Nephron (organoid): ENCODE results near the gene LAMA4.

Experiments used
- H3K27ac Mint-ChIP-seq, 3 experiments: 2 replicates each; pipeline ENCODE4 v1.8.0; 2020; ENCODE audit warnings: mixed read lengths in 3 of 3, mild to moderate bottlenecking in 2 of 3, moderate library complexity in 1 of 3
- H3K27me3 Mint-ChIP-seq: 2 replicates; pipeline ENCODE4 v1.8.0; 2021; ENCODE audit warnings: low read depth, mild to moderate bottlenecking, moderate library complexity, mixed read lengths
- H3K36me3 Mint-ChIP-seq: 2 replicates; pipeline ENCODE4 v1.8.0; 2020; ENCODE audit warnings: low read depth, mixed read lengths
- H3K4me1 Mint-ChIP-seq: 2 replicates; pipeline ENCODE4 v1.8.0; 2020; ENCODE audit warnings: mixed read lengths
- H3K4me3 Mint-ChIP-seq, 3 experiments: 2 replicates each; pipeline ENCODE4 v1.8.0; 2020; ENCODE audit warnings: mild to moderate bottlenecking in 3 of 3, mixed read lengths in 3 of 3, moderate library complexity in 2 of 3
- H3K9me3 Mint-ChIP-seq: 2 replicates; pipeline ENCODE4 v1.8.0; 2020; ENCODE audit warnings: mixed read lengths
- CTCF ChIP-seq, 3 experiments: fragments of 200-600 bp; sonication (generic); IDR thresholded peaks; one replicate each; pipeline ENCODE4 v1.5.0; 2021; ENCODE audit warnings: antibody characterized with exemption in 3 of 3; ENCODE audit not compliant: unreplicated experiment in 3 of 3

Gene LAMA4

GRCh38 chr6:112253841-112254816 lies at the start of gene LAMA4:
LAMA4 (minus strand) TSS chr6:112254567; CDS start chr6:112254150, 417 bp downstream.
- H3K36me3 Mint-ChIP-seq = peaks cover 17% of the 10 kb centered on the region
- peaks cover 55% of the 10 kb centered on the region for H3K4me1 Mint-ChIP-seq
- no peaks in the 10 kb centered on the region for H3K27me3 Mint-ChIP-seq
- TF ChIP-seq CTCF (IDR thresholded peaks at IDR 0.05; ENCODE audit: unreplicated experiment in 3 of 3) = no peak
- no peaks in the 10 kb centered on the region for H3K9me3 Mint-ChIP-seq
- peak within 1 kb of the TSS; percentile 92 to 94 (median 94) for H3K4me3 Mint-ChIP-seq
- H3K27ac Mint-ChIP-seq = peak within 1 kb of the TSS; percentile 89 to 93 (median 92)

- H3K4me1 Mint-ChIP-seq = peaks cover 49% of the 10 kb centered on the region
- no peaks in the 10 kb centered on the region for H3K36me3 Mint-ChIP-seq
- no peak overlapping the region for H3K4me3 Mint-ChIP-seq
- no peak overlapping the region for H3K27ac Mint-ChIP-seq
- H3K9me3 Mint-ChIP-seq = peaks cover 5% of the 10 kb centered on the region
- H3K27me3 Mint-ChIP-seq = no peaks in the 10 kb centered on the region
- no peak for TF ChIP-seq CTCF (IDR thresholded peaks at IDR 0.05; ENCODE audit: unreplicated experiment in 3 of 3)
Measured at GRCh38 chr6:112302142-112302705, 47.9 kb upstream of the LAMA4 start.

GRCh38 chr6:112300896-112301295 lies 46.5 kb upstream of the LAMA4 start:
- Mint-ChIP-seq H3K9me3 (peaks cover 5% of the 10 kb centered on the region), H3K27ac (peak overlapping the region in 1 of 3 experiments; percentile 79), H3K4me3 (no peak overlapping the region), H3K27me3 (no peaks in the 10 kb centered on the region), H3K36me3 (no peaks in the 10 kb centered on the region), H3K4me1 (peaks cover 49% of the 10 kb centered on the region)
- no peak for TF ChIP-seq CTCF (IDR thresholded peaks at IDR 0.05; ENCODE audit: unreplicated experiment in 3 of 3)

- Mint-ChIP-seq H3K4me1 (peaks cover 36% of the 10 kb centered on the region), H3K27me3 (no peaks in the 10 kb centered on the region), H3K9me3 (no peaks in the 10 kb centered on the region), H3K4me3 (peak overlapping the region in 1 of 3 experiments; percentile 2), H3K36me3 (no peaks in the 10 kb centered on the region), H3K27ac (peak overlapping the region; percentile 74 to 92 (median 79))
- no peak for TF ChIP-seq CTCF (IDR thresholded peaks at IDR 0.05; ENCODE audit: unreplicated experiment in 3 of 3)
Measured at GRCh38 chr6:112298816-112299281, 44.5 kb upstream of the LAMA4 start.

GRCh38 chr6:112298021-112298745 lies 43.8 kb upstream of the LAMA4 start:
- Mint-ChIP-seq H3K27ac (peak overlapping the region; percentile 74 to 92 (median 79)), H3K27me3 (no peaks in the 10 kb centered on the region), H3K9me3 (no peaks in the 10 kb centered on the region), H3K4me1 (peaks cover 41% of the 10 kb centered on the region), H3K4me3 (no peak overlapping the region), H3K36me3 (no peaks in the 10 kb centered on the region)
- no peak for TF ChIP-seq CTCF (IDR thresholded peaks at IDR 0.05; ENCODE audit: unreplicated experiment in 3 of 3)
